HepG2 (cell line): Measurements from ENCODE around the gene XXYLT1. TPM values are rescaled to one million over a fixed set of nuclear protein-coding genes. Genes with fewer than 3 reads are reported as not detected.

Experiments used
- ATAC-seq: fragments of 200-7000 bp; cut with Tn5 transposase; 3 replicates; pipeline ENCODE4 v1.9.1; 2020; ENCODE audit warnings: mild to moderate bottlenecking, moderate library complexity
- BruUV-seq: library from RNA; stranded (reverse); fragments of 400-500 nt; replicated peaks from 2 replicates; lab custom pipeline; 2021; lab: Mats Ljungman, UMichigan
- CTCF ChIA-PET: fragments of 300-600 bp; formaldehyde crosslinking; extraction: SDS; loops from one replicate; lab custom pipeline; 2021; ENCODE audit warnings: low total read pairs, inconsistent platforms, low intra/inter-chr PET ratio; lab: Yijun Ruan, JAX
- POLR2A ChIA-PET: fragments of 350-600 bp; sonication (Branson Sonifier 250); formaldehyde crosslinking; loops from one replicate; lab custom pipeline; 2020; ENCODE audit warnings: antibody characterized with exemption, inconsistent platforms; lab: Yijun Ruan, JAX
- DNase-seq: peaks from one replicate; pipeline ENCODE4 v3.0.0-alpha.2; 2015; ENCODE audit warnings: low spot score
- FAIRE-seq: peaks from 3 replicates; lab custom pipeline; 2011; peaks lifted over from hg19 to GRCh38; lab: Jason Lieb, UNC
- H2AFZ ChIP-seq: one replicate; pipeline ENCODE4 v1.6.1; 2011; ENCODE audit warnings: low read length, inconsistent platforms
- H3K27ac ChIP-seq: fragments of 300-600 bp; 3 replicates; pipeline ENCODE4 v1.8.0; 2011; ENCODE audit warnings: mixed run types, mild to moderate bottlenecking, mixed read lengths, low read length, inconsistent platforms; ENCODE audit not compliant: insufficient read depth; ENCODE audit errors: extremely low read length
- H3K27me3 ChIP-seq, 2 experiments: fragments of 200-600 bp in 1 of 2; 2 replicates in 1 of 2; 3 replicates in 1 of 2; pipeline versions ENCODE4 v1.6.0 to v1.8.0; 2011; ENCODE audit warnings: low read length in 2 of 2, mild to moderate bottlenecking in 2 of 2, moderate library complexity in 2 of 2, inconsistent platforms in 1 of 2; ENCODE audit not compliant: insufficient read depth in 2 of 2, control insufficient read depth in 1 of 2
- H3K36me3 ChIP-seq, 2 experiments: fragments of 200-600 bp in 1 of 2; replicated peaks in 1 of 2; 2 replicates in 1 of 2; 3 replicates in 1 of 2; pipeline versions ENCODE4 v1.5.1 to v1.8.0; 2011; ENCODE audit warnings: low read length in 2 of 2, inconsistent platforms in 1 of 2; ENCODE audit not compliant: insufficient read depth in 2 of 2, control insufficient read depth in 1 of 2
- H3K4me1 ChIP-seq: 2 replicates; pipeline ENCODE4 v1.5.1; 2012; ENCODE audit warnings: low read length, inconsistent platforms; ENCODE audit not compliant: insufficient read depth
- H3K4me2 ChIP-seq: 2 replicates; pipeline ENCODE4 v1.6.0; 2011; ENCODE audit warnings: low read depth, low read length, inconsistent platforms
- H3K4me3 ChIP-seq, 3 experiments: fragments of 200-600 bp in 1 of 3; sonication (generic), shearing (Covaris generic) in 1 of 3; replicated peaks in 1 of 3; 2 replicates each; pipeline ENCODE4 v1.5.1; 2011 to 2016; ENCODE audit warnings: low read length in 3 of 3, inconsistent platforms in 2 of 3, low read depth in 2 of 3, mild to moderate bottlenecking in 2 of 3, control low read depth in 1 of 3, mixed read lengths in 1 of 3; ENCODE audit not compliant: insufficient read depth in 1 of 3
- H3K79me2 ChIP-seq: one replicate; pipeline ENCODE4 v1.6.1; 2011; ENCODE audit warnings: low read length, inconsistent platforms; ENCODE audit not compliant: insufficient read depth
- H3K9ac ChIP-seq: 2 replicates; pipeline ENCODE4 v1.6.0; 2011; ENCODE audit warnings: mild to moderate bottlenecking, low read depth, low read length, inconsistent platforms; ENCODE audit not compliant: insufficient read depth
- H3K9me3 ChIP-seq: 2 replicates; pipeline ENCODE4 v1.5.1; 2012; ENCODE audit warnings: mild to moderate bottlenecking, low read length
- H4K20me1 ChIP-seq: 2 replicates; pipeline ENCODE4 v1.6.0; 2011; ENCODE audit warnings: inconsistent platforms, mild to moderate bottlenecking, low read length, moderate library complexity; ENCODE audit not compliant: insufficient read depth
- EHMT2 ChIP-seq: fragments of 200-600 bp; sonication (generic); IDR thresholded peaks from 2 replicates; pipeline ENCODE4 v1.7.0; 2017; ENCODE audit warnings: antibody characterized with exemption, low read depth, low read length, borderline replicate concordance
- ELF4 ChIP-seq: sonication (generic); formaldehyde crosslinking; IDR thresholded peaks from 2 replicates; pipeline ENCODE4 v1.5.0; 2020; ENCODE audit warnings: missing genetic modification reagents, mild to moderate bottlenecking, moderate library complexity, borderline replicate concordance
- FUBP1 ChIP-seq: sonication (generic); formaldehyde crosslinking; IDR thresholded peaks from 2 replicates; pipeline ENCODE4 v1.5.1; 2020; ENCODE audit warnings: missing genetic modification reagents, mild to moderate bottlenecking, borderline replicate concordance
- HDAC6 ChIP-seq: fragments of 200-600 bp; sonication (generic); IDR thresholded peaks from 2 replicates; pipeline ENCODE4 v1.7.0; 2017; ENCODE audit warnings: mild to moderate bottlenecking, antibody characterized with exemption, low read length, low read depth
- MIER3 ChIP-seq: IDR thresholded peaks from 2 replicates; pipeline ENCODE4 v1.6.1; 2016; ENCODE audit warnings: missing compliant biosample characterization, borderline replicate concordance
- NCOA1 ChIP-seq: sonication (generic); formaldehyde crosslinking; IDR thresholded peaks from 2 replicates; pipeline ENCODE4 v1.9.0; 2021; ENCODE audit warnings: missing genetic modification reagents
- NR2C2 ChIP-seq: sonication (generic); formaldehyde crosslinking; IDR thresholded peaks from 2 replicates; pipeline ENCODE4 v1.4.0; 2020; ENCODE audit warnings: missing genetic modification reagents, mild to moderate bottlenecking, moderate library complexity, borderline replicate concordance
- PHF21A ChIP-seq: sonication (generic); formaldehyde crosslinking; IDR thresholded peaks from 2 replicates; pipeline ENCODE4 v1.5.0; 2020; ENCODE audit warnings: mild to moderate bottlenecking, missing genetic modification reagents
- TIGD3 ChIP-seq: sonication (generic); formaldehyde crosslinking; IDR thresholded peaks from 2 replicates; pipeline ENCODE4 v1.5.1; 2020; ENCODE audit warnings: mild to moderate bottlenecking, missing genetic modification reagents, borderline replicate concordance
- ZBTB14 ChIP-seq: sonication (generic); formaldehyde crosslinking; IDR thresholded peaks from 2 replicates; pipeline ENCODE4 v1.4.0; 2020; ENCODE audit warnings: missing genetic modification reagents
- ZNF296 ChIP-seq: sonication (generic); formaldehyde crosslinking; conservative IDR thresholded peaks from 2 replicates; pipeline ENCODE4 v1.5.0; 2020; ENCODE audit warnings: mild to moderate bottlenecking, missing genetic modification reagents
- ZNF670 ChIP-seq: sonication (generic); formaldehyde crosslinking; IDR thresholded peaks from 2 replicates; pipeline ENCODE4 v1.8.0; 2022; ENCODE audit warnings: mild to moderate bottlenecking, missing genetic modification reagents, borderline replicate concordance
- ZNF800 ChIP-seq: sonication (generic); formaldehyde crosslinking; IDR thresholded peaks from 2 replicates; pipeline ENCODE4 v1.4.0; 2020; ENCODE audit warnings: missing genetic modification reagents
- WGBS: methylation state at CpG from one replicate; pipeline ENCODE4 v1.1.6; 2017; ENCODE audit warnings: low lambda C conversion rate; 5-methylcytosine and 5-hydroxymethylcytosine counted together
- in situ Hi-C: cut with HindIII; loops from 2 replicates; pipeline ENCODE4 v1.10.0; 2017; ENCODE audit warnings: low pct_unique_long_range_greater_than_20kb; ENCODE audit not compliant: extremely low pct_ligation_motif_present
- intact Hi-C: fragments of 100-400 bp; cut with micrococcal nuclease; formaldehyde crosslinking; loops from one replicate; pipeline ENCODE4 v1.10.0; 2022; ENCODE audit not compliant: unreplicated experiment
- polyA plus RNA-seq, 8 experiments: library from polyadenylated mRNA; depleted of rRNA in 3 of 8; stranded (reverse) in 7 of 8; unstranded in 1 of 8; fragments of >200 nt; fragmentation: Illumina TruSeq in 4 of 8; extraction: Trizol in 4 of 8; gene quantifications; 2 replicates each; pipeline versions ENCODE4 v1.2.1 to v1.2.3, GENCODE V29; 2011 to 2016; ENCODE audit warnings: low read depth in 4 of 8, missing spikeins in 1 of 8, mixed read lengths in 1 of 8; ENCODE audit not compliant: insufficient read depth in 1 of 8
- total RNA-seq, 5 experiments: library from RNA; depleted of rRNA; stranded (reverse); fragments of >200 nt; fragmentation: Illumina TruSeq; extraction: Trizol; gene quantifications; 2 replicates each; pipeline ENCODE4 v1.2.3, GENCODE V29; 2016; ENCODE audit warnings: low read depth in 1 of 5

Gene XXYLT1
- total and polyA plus RNA-seq, 2 of the 13 experiments (the other 11 are each of a cell fraction or from before 2014, with no cell fraction given), result 17.7 to 19.0 TPM

- intact Hi-C loops (no loop called here), in situ Hi-C loops (no loop called here)
- Histone ChIP-seq H3K9ac (no peak overlapping the region), H3K27ac (no peak overlapping the region), H3K36me3 (peaks cover 0 to 4% of the 10 kb centered on the region in 2 experiments; a peak in 1 of 5 replicates), H3K4me1 (peaks cover 44% of the 10 kb centered on the region), H3K79me2 (no peaks in the 10 kb centered on the region), H3K4me2 (no peak overlapping the region), H4K20me1 (no peaks in the 10 kb centered on the region), H3K9me3 (no peaks in the 10 kb centered on the region), H3K27me3 (no peaks in the 10 kb centered on the region), H3K4me3 (no peak overlapping the region), H2AFZ (no peak overlapping the region)
- POLR2A ChIA-PET, result no interaction called here
- WGBS, result 96% methylated on average over 8 of the region's 15 CpGs
- FAIRE-seq, result no peak
- CTCF ChIA-PET, result no interaction called here
- ATAC-seq, result no peak
- BruUV-seq, result no TSS peak
- no peak for DNase-seq
- TF ChIP-seq EHMT2, result no peak
- no peak for TF ChIP-seq ZNF296 (CRISPR knock-in tag)
- TF ChIP-seq ELF4, result no peak
- no peak for TF ChIP-seq MIER3 (CRISPR knock-in tag)
- TF ChIP-seq FUBP1 (CRISPR knock-in tag), result no peak
- TF ChIP-seq ZNF800 (CRISPR knock-in tag), result no peak
- no peak for TF ChIP-seq ZNF670
- TF ChIP-seq ZBTB14, result no peak
- no peak for TF ChIP-seq HDAC6
- TF ChIP-seq NCOA1 (CRISPR knock-in tag), result no peak
- TF ChIP-seq NR2C2 (CRISPR knock-in tag), result no peak
- no peak for TF ChIP-seq TIGD3
- no peak for TF ChIP-seq PHF21A (CRISPR knock-in tag)
These were observed 99.7 kb downstream of the XXYLT1 start for GRCh38 chr3:195171093-195171873.
